NCI-H748 treated with DMSO at 0.1 percent for 48 hours (cell line): ENCODE measurements around the gene RNF169.

ENCODE experiments used
- DNase-seq: peaks from one replicate; lab custom pipeline; 2025; lab: John Stamatoyannopoulos, UW

Gene RNF169

DNA sequence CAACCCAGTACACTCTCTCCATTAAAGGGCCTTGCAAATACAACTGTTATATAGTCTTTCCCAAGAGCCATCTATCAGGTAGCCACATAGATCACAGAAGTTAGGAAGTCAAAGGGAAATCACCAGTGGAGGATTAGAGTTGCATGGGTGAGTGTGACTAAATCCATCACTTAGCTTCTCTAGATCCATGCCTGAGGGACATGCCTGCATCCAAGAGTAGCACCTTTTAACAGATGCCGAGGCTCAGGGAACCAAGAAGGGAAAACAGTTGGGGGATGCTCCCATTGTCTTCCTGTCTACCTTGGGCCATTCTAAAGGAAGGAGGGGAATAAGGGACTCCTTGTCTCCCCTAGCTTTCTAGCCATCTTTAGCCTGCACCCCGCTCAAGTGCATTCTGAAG lies 122.4 kb downstream of the RNF169 start:
- DNase-seq = no peak

DNA sequence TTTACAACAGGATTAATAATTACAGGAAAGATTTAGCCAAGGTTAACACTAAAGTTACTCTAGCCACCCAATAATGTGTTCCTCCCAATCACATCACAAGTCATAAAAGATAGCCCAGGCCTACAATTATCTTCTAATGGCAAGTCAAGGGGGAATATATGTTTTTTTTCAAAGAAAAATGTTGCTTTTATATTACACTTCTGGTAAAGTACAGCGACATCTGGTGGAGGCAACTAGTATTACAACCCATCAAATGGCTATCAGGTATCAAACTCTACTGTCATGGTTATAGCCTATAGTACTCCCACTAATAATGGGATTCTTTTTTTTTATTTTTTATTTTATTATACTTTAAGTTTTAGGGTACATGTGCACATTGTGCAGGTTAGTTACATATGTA lies 128.5 kb downstream of the RNF169 start:
- no peak for DNase-seq
